ENCODE measurements around the gene RPS6KA4.
A peak's percentile ranks its signal among the peaks of the same experiment; 100 is the strongest.

Gene RPS6KA4

GRCh38 chr11:64327375-64327774, 31.6 kb upstream of the RPS6KA4 start:
- no peak for DNase-seq (ENCODE audit: low read depth in 2 of 2)

GRCh38 chr11:64327993-64328392, 31.0 kb upstream of the RPS6KA4 start:
- no peak for DNase-seq (ENCODE audit: low read depth in 2 of 2)

GRCh38 chr11:64330888-64331287, 28.1 kb upstream of the RPS6KA4 start:
- DNase-seq (ENCODE audit: low read depth in 2 of 2): no peak

- peak; percentile 33 to 36 for DNase-seq (ENCODE audit: low read depth in 2 of 2)
Measured at GRCh38 chr11:64331569-64332371, 27.2 kb upstream of the RPS6KA4 start.

- DNase-seq (ENCODE audit: low read depth in 2 of 2): no peak
Measured at GRCh38 chr11:64333556-64333955, 25.4 kb upstream of the RPS6KA4 start.

GRCh38 chr11:64334764-64335735, 23.9 kb upstream of the RPS6KA4 start:
- peak; percentile 77 for DNase-seq (ENCODE audit: low read depth in 2 of 2)

- no peak for DNase-seq (ENCODE audit: low read depth in 2 of 2)
Measured at GRCh38 chr11:64337538-64338249, 21.3 kb upstream of the RPS6KA4 start.

- no peak for DNase-seq (ENCODE audit: low read depth in 2 of 2)
Measured at GRCh38 chr11:64338716-64339115, 20.2 kb upstream of the RPS6KA4 start.

- DNase-seq (ENCODE audit: low read depth in 2 of 2): no peak
Measured at GRCh38 chr11:64339286-64339685, 19.7 kb upstream of the RPS6KA4 start.

- no peak for DNase-seq (ENCODE audit: low read depth in 2 of 2)
Measured at GRCh38 chr11:64339754-64340408, 19.1 kb upstream of the RPS6KA4 start, which contains the start of gene CCDC88B. CCDC88B (plus strand) TSS chr11:64340204; CDS start chr11:64340267, 63 bp downstream.

- DNase-seq (ENCODE audit: low read depth in 2 of 2): no peak
Measured at GRCh38 chr11:64340671-64341335, 18.2 kb upstream of the RPS6KA4 start.

GRCh38 chr11:64341429-64341828, 17.5 kb upstream of the RPS6KA4 start:
- DNase-seq (ENCODE audit: low read depth in 2 of 2): no peak

GRCh38 chr11:64341851-64342791, 16.8 kb upstream of the RPS6KA4 start:
- peak; percentile 63 to 64 for DNase-seq (ENCODE audit: low read depth in 2 of 2)

- no peak for DNase-seq (ENCODE audit: low read depth in 2 of 2)
Measured at GRCh38 chr11:64342869-64343745, 15.9 kb upstream of the RPS6KA4 start.

GRCh38 chr11:64343767-64344559, 15.0 kb upstream of the RPS6KA4 start:
- DNase-seq (ENCODE audit: low read depth in 2 of 2): no peak

GRCh38 chr11:64344787-64345186, 14.2 kb upstream of the RPS6KA4 start:
- no peak for DNase-seq (ENCODE audit: low read depth in 2 of 2)

GRCh38 chr11:64347193-64347867, 11.6 kb upstream of the RPS6KA4 start:
- no peak for DNase-seq (ENCODE audit: low read depth in 2 of 2)
